Epidermal melanocyte (primary cell): ENCODE data around the gene COL9A2.

Experiments
- DNase-seq: peaks from one replicate; pipeline ENCODE4 v3.0.0; 2011; ENCODE audit warnings: low spot score; ENCODE audit not compliant: insufficient read length

The COL9A2 gene

DNA sequence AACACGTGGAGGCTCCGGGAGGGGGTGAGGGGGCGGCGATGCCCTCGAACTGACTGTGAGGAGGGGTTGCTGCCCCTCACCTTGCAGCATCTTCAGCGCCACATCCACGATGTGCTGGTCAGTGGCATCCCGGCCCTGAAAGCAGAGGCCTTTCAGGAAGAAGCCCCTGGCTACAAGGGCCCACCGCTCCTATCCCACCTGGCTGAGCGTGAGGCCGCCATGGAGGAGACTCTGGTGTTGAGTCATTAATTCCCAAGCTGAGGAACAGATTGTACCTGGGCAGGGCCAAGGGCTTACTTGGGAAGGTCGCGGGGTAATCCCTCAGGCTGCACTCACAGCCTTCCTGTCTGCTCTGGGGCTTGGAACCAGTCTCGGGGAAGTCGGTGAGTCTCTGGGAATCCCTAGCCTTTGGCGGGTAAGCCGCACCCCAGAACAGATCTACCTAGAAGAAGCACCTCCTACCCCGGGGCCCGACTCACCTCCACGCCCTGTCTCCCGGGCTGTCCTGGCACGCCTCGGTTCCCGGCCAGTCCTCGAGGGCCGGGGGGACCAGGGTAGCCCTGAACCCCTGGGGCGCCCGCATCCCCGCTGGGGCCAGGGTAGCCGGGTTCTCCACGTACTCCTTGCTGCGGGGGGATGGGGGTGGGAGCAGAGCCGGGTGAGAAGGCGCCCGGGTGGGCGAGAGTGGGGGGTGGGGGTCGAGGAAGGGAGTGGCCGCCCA, 13.9 kb downstream of the COL9A2 start:
- DNase-seq, result no peak

DNA sequence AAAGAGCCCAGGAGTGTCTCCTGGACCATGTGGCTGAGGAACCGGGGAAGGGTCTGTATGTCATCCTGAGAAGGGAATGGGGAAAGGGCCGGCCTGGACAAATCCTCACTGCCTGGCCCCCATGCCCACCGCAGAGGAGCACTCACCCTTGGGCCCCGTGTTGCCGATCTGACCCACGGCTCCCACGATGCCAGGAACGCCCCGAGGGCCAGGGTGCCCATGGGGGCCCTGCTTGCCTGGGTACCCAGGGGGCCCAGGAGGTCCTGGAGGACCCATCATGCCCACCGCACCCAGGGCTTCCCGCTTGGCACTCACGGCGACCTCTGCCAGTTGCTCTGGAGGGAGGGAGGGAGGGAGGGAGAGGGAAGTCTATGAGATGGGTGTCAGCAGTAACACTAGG, 14.6 kb downstream of the COL9A2 start:
- DNase-seq, result no peak

DNA sequence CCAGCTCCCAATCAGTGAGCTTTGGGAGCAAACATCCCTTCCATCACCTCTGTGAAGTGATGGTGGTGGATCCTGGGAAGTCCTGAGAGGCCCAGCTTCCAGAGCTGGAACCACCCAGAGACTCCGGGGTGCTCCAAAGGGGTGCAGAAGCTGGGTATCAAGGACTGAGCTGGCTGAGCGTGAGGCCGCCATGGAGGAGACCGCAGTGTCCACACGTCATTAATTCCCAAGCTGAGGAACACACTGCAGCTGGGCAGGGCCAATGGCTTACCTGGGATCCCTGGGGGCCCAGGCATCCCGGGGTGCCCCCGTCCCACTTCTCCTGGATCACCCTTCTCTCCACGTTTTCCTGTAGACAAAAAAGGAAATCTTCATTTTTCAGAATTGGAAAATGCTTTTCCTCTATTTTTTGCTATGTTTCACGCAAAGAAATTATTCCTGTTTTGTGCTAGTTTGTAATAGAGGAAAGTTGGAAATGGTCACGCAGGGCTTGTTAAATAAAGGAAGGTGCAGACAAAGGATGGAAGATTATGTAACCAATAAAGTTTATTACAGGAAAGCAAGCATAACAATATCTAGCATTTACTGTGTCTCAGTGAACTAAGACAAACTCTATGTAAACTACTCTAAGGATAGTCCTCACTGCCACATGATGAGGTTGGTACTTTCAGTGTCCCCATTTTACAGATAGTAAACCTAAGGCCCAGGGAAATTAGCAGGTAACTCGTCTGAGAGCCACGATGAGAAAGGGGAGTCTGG, 15.4 kb downstream of the COL9A2 start:
- no peak for DNase-seq

- no peak for DNase-seq
Measured at GRCh38 chr1:40301066-40301465, 16.0 kb downstream of the COL9A2 start.

DNA sequence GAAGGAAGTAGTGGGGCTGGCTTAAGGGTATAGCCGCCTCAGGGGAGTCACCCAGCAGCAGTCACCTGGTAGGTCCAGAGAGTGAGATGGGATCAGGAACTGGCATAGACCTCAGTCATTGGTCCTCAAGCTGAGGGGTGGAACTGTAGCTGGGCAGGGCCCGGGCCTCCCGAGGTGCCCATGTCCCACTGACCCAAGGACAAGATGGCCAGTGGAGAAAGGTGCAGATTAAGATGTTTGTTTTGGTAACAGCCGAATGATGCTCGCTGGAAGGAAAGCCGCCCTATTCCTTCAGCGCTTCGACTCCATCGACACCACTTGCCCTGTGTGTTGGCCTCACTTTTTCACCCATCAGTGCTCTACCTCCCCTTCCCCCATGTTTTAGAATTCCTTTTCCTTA, 16.4 kb downstream of the COL9A2 start:
- no peak for DNase-seq

DNA sequence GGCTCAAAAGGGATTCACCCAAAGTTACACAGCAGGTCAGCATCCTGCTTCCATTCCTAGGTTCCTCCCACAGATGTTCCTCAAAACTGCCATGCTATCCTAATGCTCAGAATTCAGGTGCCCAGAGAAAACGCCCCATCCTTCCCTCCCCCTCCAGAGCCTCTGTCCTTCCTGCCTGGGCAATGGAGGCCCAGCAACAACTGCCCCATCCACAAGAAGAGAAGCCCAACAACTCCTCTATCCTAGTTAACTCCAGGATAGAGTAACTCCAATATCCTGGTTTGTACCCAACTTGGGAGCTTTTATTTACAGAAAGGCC, 16.9 kb downstream of the COL9A2 start:
- no peak for DNase-seq

GRCh38 chr1:40299366-40300248, 17.5 kb downstream of the COL9A2 start:
- no peak for DNase-seq

- DNase-seq, result no peak
Measured at GRCh38 chr1:40291293-40291692, 25.8 kb downstream of the COL9A2 start.

GRCh38 chr1:40281853-40282252, 35.2 kb downstream of the COL9A2 start:
- no peak for DNase-seq

DNA sequence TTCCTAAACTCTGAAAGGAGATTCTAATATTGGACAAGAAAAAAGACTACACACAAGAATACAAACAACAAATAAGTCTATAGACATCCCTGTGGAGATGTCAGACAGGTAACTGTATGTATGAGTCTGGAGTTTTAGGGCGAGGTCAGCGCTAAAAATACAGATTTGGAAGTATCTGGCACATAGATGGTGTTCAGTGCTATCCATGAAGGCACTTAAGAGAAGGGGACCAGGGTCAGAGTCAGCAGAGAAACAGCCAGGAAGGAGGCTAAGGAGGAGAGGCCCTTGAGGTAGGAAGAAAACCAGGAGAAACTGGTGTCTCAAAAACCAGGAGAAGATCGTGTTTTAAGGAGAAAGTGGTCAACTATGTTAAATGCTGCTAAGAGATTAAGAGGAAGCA, 41.0 kb downstream of the COL9A2 start:
- no peak for DNase-seq

DNA sequence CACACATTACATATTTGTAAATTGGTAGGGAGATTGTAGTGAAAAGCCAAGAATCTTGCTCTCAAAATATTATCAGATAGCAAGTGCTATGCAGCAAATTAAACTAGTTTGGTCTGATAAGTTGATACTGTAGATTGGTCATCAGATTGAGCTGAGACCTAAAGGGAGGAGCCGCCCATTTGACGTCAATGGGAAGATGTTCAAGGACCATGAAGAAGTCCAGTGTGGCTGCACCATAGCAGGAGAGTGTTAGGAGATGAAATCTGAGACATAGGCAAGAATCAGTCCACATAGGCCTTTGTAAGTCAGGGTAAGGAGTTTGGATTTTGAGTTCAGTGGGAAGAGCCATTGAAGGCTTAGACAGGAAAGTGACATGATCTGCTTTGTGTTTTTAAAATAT, 42.8 kb downstream of the COL9A2 start:
- DNase-seq, result no peak

DNA sequence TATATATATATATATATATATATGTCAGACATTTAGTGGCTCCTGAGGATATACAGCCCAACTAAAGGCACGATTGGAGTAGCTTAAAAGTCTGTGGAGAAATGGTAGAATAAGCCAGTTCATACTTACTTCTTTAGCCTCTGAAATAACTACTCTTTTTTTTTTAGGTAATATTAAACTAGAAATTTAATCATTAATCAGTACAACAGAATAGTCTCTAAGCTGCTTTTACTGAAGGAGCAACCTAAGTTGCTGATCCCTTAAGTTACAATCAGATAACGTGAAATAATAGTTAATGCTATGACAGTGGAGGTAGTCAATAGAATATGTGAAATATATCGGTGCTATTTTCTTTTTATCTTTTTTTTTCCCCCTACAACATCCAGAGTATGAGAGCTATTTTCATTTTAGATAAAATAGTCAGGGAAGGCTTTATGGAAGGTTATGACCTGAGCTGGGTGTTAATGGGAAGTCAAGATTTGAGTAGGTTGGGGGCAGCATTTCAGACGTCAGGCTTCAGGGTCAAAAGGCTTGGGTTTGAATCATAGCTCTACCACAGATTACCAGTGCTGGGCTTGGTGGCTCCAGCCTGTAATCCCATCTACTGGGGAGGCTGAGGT, 43.4 kb downstream of the COL9A2 start:
- no peak for DNase-seq

DNA sequence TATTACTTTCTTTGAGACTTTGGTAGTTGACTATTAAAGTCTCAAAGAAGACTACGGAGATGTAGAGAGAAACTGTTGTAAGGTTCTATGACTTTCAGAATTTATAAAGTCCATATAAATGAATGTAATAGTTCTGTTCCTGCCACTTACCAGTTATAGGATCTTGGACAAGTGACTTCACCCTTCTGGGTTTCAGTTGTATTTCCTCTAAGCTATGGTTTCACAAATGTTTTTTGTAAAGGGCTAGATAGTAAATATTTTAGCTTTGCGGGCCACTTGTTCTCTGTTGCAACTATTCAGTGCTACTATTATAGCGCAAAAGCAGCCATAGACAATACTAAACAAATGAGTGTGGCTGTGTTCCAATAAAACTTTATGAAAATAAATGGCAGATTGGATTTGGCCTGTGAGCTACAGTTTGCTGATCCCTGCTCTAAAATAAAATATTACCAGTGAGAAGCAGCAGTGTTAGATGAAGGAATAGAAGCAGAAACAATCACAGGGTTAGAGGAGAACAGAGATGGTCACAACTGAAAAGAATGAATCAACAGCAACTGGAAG, 44.4 kb downstream of the COL9A2 start:
- DNase-seq, result no peak

DNA sequence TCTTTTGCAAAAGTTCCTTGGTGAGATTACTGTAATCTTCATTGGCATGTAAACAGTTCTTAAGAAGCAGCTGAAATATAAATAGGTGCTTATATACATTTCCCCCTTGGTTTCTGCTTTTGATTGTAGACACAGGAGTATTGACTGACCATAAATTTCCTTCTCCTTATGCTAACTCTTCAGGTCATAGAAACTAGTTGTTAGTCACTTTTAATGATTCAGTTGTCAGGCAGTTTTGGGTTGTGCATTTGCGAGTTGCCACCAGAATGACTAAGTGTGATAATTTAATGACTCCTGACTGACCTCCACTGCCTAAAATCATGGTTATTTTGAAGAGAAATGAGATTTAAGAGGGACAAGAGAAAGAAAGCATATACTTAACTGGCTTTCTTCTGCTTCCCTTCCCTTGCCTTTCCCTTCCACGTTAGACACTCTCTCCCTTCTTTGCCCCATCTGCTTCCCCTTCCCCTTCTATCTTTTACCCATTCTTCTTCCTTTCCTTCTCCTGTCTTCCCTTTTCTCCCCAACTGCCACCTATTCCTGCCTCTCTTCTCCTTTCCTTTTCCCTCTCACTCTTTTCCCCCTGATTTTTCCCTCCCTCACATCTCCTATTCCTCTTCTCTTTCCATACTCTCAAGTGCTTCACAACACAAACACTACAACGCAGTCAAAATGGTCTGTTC, 46.8 kb downstream of the COL9A2 start:
- no peak for DNase-seq

DNA sequence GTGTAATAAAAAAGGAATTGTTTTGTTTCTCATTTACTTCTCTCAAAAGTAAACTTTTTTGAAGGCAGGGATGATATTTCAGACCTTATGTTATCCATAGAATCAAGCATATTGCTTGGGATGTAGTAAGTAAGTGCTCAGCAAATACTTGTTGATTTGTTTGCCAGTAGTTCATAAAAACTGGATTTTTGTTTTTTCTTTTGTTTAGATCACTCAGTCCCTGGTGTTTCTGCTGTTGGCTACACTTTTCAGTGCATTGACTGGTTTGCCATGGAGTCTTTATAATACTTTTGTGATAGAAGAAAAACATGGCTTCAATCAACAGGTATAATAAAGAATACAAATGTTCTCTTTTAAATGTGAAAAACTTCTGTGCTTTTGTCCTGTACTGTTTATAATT, 48.9 kb downstream of the COL9A2 start:
- DNase-seq, result no peak

DNA sequence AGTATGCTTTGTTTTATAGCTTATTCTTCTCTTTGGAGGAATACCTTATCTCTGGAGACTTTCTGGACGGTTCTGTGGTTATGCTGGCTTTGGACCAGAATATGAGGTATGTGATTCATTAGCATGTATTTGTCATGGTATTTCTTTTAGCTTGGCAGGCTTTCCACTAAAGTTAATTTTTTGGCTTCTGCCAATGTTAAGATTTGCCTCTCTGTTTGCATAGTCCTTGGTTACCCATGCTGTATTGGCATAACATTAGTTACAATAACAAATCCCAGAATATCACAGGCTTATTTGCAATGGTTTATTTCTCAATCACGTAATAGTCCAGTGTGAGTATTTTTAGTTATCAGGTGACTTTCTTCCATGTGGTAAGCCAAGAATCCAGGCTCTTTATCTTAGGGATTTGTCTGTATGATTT, 49.3 kb downstream of the COL9A2 start:
- DNase-seq, result no peak

DNA sequence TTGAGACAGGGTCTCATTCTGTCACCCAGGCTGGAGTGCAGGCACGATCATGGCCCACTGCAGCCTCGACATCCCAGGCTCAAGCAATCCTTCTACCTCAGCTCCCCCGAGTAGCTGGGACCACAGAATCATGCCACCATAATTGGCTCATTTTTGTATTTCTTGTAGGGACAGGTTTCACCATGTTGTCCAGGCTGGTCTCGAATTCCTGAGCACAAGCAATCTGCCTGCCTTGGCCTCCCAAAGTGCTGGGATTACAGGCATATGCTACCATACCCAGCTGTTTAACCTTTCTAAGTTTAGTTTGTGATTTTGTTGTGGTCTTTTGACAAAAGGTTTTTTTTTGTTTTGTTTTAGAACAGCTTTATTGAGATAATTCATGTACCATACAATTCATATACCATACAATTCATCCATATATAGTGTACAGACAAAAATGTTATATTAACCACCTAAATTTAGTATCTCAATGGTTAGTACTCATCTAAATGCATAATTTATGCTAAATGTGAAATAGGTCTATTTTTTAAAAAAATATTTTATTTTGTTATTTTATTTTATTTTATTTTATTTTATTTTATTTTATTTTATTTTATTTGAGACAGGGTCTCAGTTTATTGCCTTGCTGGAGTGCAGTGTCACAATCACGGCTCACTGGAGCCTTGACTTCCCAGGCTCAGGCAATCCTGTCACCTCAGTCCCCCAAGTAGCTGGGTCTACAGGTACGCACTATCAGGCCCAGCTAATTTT, 50.1 kb downstream of the COL9A2 start:
- DNase-seq, result no peak

DNA sequence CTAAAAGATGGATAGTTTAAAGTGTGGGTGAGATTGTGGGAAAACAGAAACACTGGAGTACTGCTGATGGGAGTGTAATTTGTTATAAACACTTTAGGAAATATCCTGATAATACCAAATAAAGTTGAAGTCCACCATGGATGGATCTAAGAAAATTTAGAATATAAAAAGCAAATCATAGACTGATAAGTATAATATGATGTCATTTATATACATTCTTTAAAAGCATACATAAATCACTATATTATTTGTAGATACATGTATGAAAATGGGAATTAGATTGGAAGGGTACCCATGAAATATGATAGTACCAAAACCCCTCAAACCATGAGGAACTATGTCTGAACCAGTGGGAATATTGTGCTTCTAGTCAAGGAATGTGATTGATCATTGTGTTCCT, 51.2 kb downstream of the COL9A2 start:
- no peak for DNase-seq

- no peak for DNase-seq
Measured at GRCh38 chr1:40265298-40265697, 51.8 kb downstream of the COL9A2 start.

DNA sequence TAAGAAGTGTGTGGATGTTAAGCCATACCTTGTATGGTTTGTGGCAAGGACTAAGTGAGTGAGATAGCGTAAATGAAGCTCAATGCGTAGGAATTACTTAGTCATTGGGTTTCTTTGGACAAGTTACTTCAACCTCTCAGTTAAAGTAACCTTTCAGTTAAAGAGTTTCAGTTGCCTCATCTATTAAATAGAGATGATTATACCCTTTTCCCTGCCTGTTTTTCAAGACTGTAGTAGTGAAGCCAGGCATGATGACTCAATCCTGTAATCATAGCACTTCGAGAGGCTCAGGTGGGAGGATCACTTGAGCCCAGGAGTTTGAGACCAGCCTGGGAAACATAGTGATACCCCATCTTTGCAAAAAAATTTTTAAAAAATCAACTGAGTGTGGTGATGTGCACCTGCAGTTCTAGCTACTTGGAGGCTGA, 52.7 kb downstream of the COL9A2 start:
- no peak for DNase-seq
